Keratinocyte (primary cell): Measurements from ENCODE around the gene SLC41A3.

ENCODE experiments used
- CTCF ChIP-seq, 3 experiments: IDR thresholded peaks in 1 of 3; conservative IDR thresholded peaks in 1 of 3; optimal IDR thresholded peaks in 1 of 3; 2 replicates in 2 of 3; 3 replicates in 1 of 3; pipeline versions ENCODE3 to v1.5.1; 2011; ENCODE audit warnings: low read length in 3 of 3, mild to moderate bottlenecking in 3 of 3, moderate library complexity in 2 of 3, control low read depth in 1 of 3, inconsistent platforms in 1 of 3; ENCODE audit not compliant: insufficient read depth in 2 of 3; ENCODE audit errors: extremely low read depth in 1 of 3
- EZH2 ChIP-seq: IDR thresholded peaks from one replicate; pipeline ENCODE4 v1.6.1; 2012; ENCODE audit warnings: inconsistent platforms, mild to moderate bottlenecking, low read length, moderate library complexity

GRCh38 chr3:126113733-126114442, 30.0 kb upstream of the SLC41A3 start:
- TF ChIP-seq CTCF (optimal IDR thresholded peaks at IDR 0.05 in 1 of 3, IDR thresholded peaks at IDR 0.05 in 1 of 3, conservative IDR thresholded peaks at IDR 0.05 in 1 of 3; ENCODE audit: extremely low read depth in 1 of 3, insufficient read depth in 2 of 3, low read length in 3 of 3) = peak; percentile 50 to 59 (median 53)
- no peak for TF ChIP-seq EZH2
